Stimulated activated CD4-positive, alpha-beta T cell treated with anti-CD3 and anti-CD28 coated beads, Interleukin-1b, Interleukin-23, amount 100 ng/mL, for 1 hour (primary cell): ENCODE measurements around the gene ZNF460.
"Not testable (repeated sequence)": the region's sequence is repeated elsewhere in the genome, so short reads cannot be mapped to it uniquely, and the experiment has no call there.

Experiments used
- DNase-seq, 2 donors: peaks; one replicate each; pipeline ENCODE4 v3.0.0-alpha.2; 2020; ENCODE audit warnings: low read depth in 2 of 2

The ZNF460 gene

GRCh38 chr19:57280165-57280961 lies at the start of gene ZNF460:
Gene ZNF460 (plus strand): TSS chr19:57280485. CDS start chr19:57280807, 322 bp downstream.
- peak; percentile 88 to 93 for DNase-seq

- no peak for DNase-seq
Measured at GRCh38 chr19:57231686-57232085, 48.6 kb upstream of the ZNF460 start.

- DNase-seq, result no peak
Measured at GRCh38 chr19:57233207-57233606, 47.1 kb upstream of the ZNF460 start.

- peak in 1 of 2 donors; percentile 0 for DNase-seq
Measured at GRCh38 chr19:57239982-57240310, 40.3 kb upstream of the ZNF460 start.

- DNase-seq, result peak; percentile 87 to 89
Measured at GRCh38 chr19:57240311-57241090, 39.8 kb upstream of the ZNF460 start, which contains the start of gene ZNF805. Gene ZNF805 (plus strand): TSS chr19:57240632. CDS start chr19:57240892, 260 bp downstream.

- DNase-seq, result no peak
Measured at GRCh38 chr19:57241176-57241575, 39.1 kb upstream of the ZNF460 start.

- no peak for DNase-seq
Measured at GRCh38 chr19:57242821-57243220, 37.5 kb upstream of the ZNF460 start.

GRCh38 chr19:57244513-57244912 lies 35.8 kb upstream of the ZNF460 start:
- DNase-seq, result no peak

GRCh38 chr19:57245066-57245465 lies 35.2 kb upstream of the ZNF460 start:
- no peak for DNase-seq

- DNase-seq, result no peak
Measured at GRCh38 chr19:57245959-57246358, 34.3 kb upstream of the ZNF460 start.

- no peak for DNase-seq
Measured at GRCh38 chr19:57248646-57249045, 31.6 kb upstream of the ZNF460 start.

GRCh38 chr19:57249329-57249728 lies 31.0 kb upstream of the ZNF460 start:
- no peak for DNase-seq

- DNase-seq, result not testable (repeated sequence)
Measured at GRCh38 chr19:57253767-57254166, 26.5 kb upstream of the ZNF460 start.

- DNase-seq, result no peak
Measured at GRCh38 chr19:57262044-57262443, 18.2 kb upstream of the ZNF460 start.

- DNase-seq, result no peak
Measured at GRCh38 chr19:57263244-57263741, 17.0 kb upstream of the ZNF460 start.

- DNase-seq, result no peak
Measured at GRCh38 chr19:57267291-57267690, 13.0 kb upstream of the ZNF460 start.

GRCh38 chr19:57269515-57270250 lies 10.6 kb upstream of the ZNF460 start:
- no peak for DNase-seq

- no peak for DNase-seq
Measured at GRCh38 chr19:57271280-57271679, 9.0 kb upstream of the ZNF460 start.

GRCh38 chr19:57273014-57273413 lies 7.3 kb upstream of the ZNF460 start:
- DNase-seq, result no peak

- no peak for DNase-seq
Measured at GRCh38 chr19:57276430-57276829, 3.9 kb upstream of the ZNF460 start.

- not testable (repeated sequence) for DNase-seq
Measured at GRCh38 chr19:57278481-57278880, 1.8 kb upstream of the ZNF460 start.
